Activated naive CD8-positive, alpha-beta T cell (primary cell): Measurements from ENCODE around the gene MRPS35.
"Not testable (repeated sequence)": the region's sequence is repeated elsewhere in the genome, so short reads cannot be mapped to it uniquely, and the experiment has no call there.

Experiments
- H3K27ac Mint-ChIP-seq: one replicate; pipeline ENCODE4 v1.8.0; 2021; ENCODE audit warnings: mixed read lengths
- H3K27me3 Mint-ChIP-seq: one replicate; pipeline ENCODE4 v1.8.0; 2021; ENCODE audit warnings: mixed read lengths
- H3K36me3 Mint-ChIP-seq: one replicate; pipeline ENCODE4 v1.8.0; 2021; ENCODE audit warnings: mixed read lengths
- H3K4me1 Mint-ChIP-seq: one replicate; pipeline ENCODE4 v1.8.0; 2021; ENCODE audit warnings: low read depth, mixed read lengths
- H3K4me3 Mint-ChIP-seq: one replicate; pipeline ENCODE4 v1.8.0; 2021; ENCODE audit warnings: mild to moderate bottlenecking, mixed read lengths
- H3K9me3 Mint-ChIP-seq: one replicate; pipeline ENCODE4 v1.8.0; 2021; ENCODE audit warnings: low read depth, mixed read lengths

Gene MRPS35

GRCh38 chr12:27733791-27734190 lies 23.2 kb downstream of the MRPS35 start:
- no peaks in the 10 kb centered on the region for H3K27me3 Mint-ChIP-seq
- no peaks in the 10 kb centered on the region for H3K4me1 Mint-ChIP-seq
- no peaks in the 10 kb centered on the region for H3K9me3 Mint-ChIP-seq
- H3K36me3 Mint-ChIP-seq = peaks cover 9% of the 10 kb centered on the region
- H3K27ac Mint-ChIP-seq = no peak overlapping the region
- H3K4me3 Mint-ChIP-seq = no peak overlapping the region

- not testable (repeated sequence) for H3K27ac Mint-ChIP-seq, H3K36me3 Mint-ChIP-seq, H3K4me3 Mint-ChIP-seq, H3K4me1 Mint-ChIP-seq, H3K9me3 Mint-ChIP-seq, H3K27me3 Mint-ChIP-seq
Observed at GRCh38 chr12:27734321-27734720, 23.7 kb downstream of the MRPS35 start.

- H3K27ac Mint-ChIP-seq = no peak overlapping the region
- no peaks in the 10 kb centered on the region for H3K27me3 Mint-ChIP-seq
- peaks cover 13% of the 10 kb centered on the region for H3K36me3 Mint-ChIP-seq
- no peaks in the 10 kb centered on the region for H3K9me3 Mint-ChIP-seq
- H3K4me3 Mint-ChIP-seq = no peak overlapping the region
- H3K4me1 Mint-ChIP-seq = peaks cover 10% of the 10 kb centered on the region
Observed at GRCh38 chr12:27743601-27744000, 33.0 kb downstream of the MRPS35 start.

GRCh38 chr12:27745734-27746133 lies 35.1 kb downstream of the MRPS35 start:
- H3K36me3 Mint-ChIP-seq = peaks cover 12% of the 10 kb centered on the region
- H3K9me3 Mint-ChIP-seq, H3K4me1 Mint-ChIP-seq, H3K4me3 Mint-ChIP-seq, H3K27me3 Mint-ChIP-seq, H3K27ac Mint-ChIP-seq: not testable (repeated sequence)

GRCh38 chr12:27747111-27747820 lies 36.6 kb downstream of the MRPS35 start:
- Mint-ChIP-seq H3K27ac (peak overlapping the region; percentile 6), H3K27me3 (no peaks in the 10 kb centered on the region), H3K36me3 (peaks cover 12% of the 10 kb centered on the region)

GRCh38 chr12:27751386-27752047 lies 40.9 kb downstream of the MRPS35 start:
- Mint-ChIP-seq H3K4me3 (no peak overlapping the region), H3K4me1 (peaks cover 1% of the 10 kb centered on the region), H3K9me3 (no peaks in the 10 kb centered on the region), H3K27me3 (no peaks in the 10 kb centered on the region), H3K36me3 (peaks cover 4% of the 10 kb centered on the region), H3K27ac (no peak overlapping the region)

More at GRCh38 chr12:27747111-27747820, 36.6 kb downstream of the MRPS35 start:
- Mint-ChIP-seq H3K4me3 (no peak overlapping the region), H3K4me1 (peaks cover 3% of the 10 kb centered on the region), H3K9me3 (no peaks in the 10 kb centered on the region)

- Mint-ChIP-seq H3K27ac (peak overlapping the region; percentile 12), H3K4me3 (no peak overlapping the region)
Observed at GRCh38 chr12:27754795-27755194, 44.2 kb downstream of the MRPS35 start.

GRCh38 chr12:27756670-27757195 lies 46.1 kb downstream of the MRPS35 start:
- H3K4me3 Mint-ChIP-seq = no peak overlapping the region
- H3K4me1 Mint-ChIP-seq = no peaks in the 10 kb centered on the region
- peak overlapping the region; percentile 56 for H3K27ac Mint-ChIP-seq
- peaks cover 7% of the 10 kb centered on the region for H3K36me3 Mint-ChIP-seq
- H3K9me3 Mint-ChIP-seq = no peaks in the 10 kb centered on the region
- H3K27me3 Mint-ChIP-seq = no peaks in the 10 kb centered on the region

More at GRCh38 chr12:27754795-27755194, 44.2 kb downstream of the MRPS35 start:
- Mint-ChIP-seq H3K4me1 (no peaks in the 10 kb centered on the region), H3K9me3 (no peaks in the 10 kb centered on the region), H3K36me3 (peaks cover 5% of the 10 kb centered on the region), H3K27me3 (no peaks in the 10 kb centered on the region)

GRCh38 chr12:27762757-27763156 lies 52.1 kb downstream of the MRPS35 start:
- H3K4me1 Mint-ChIP-seq = peaks cover 4% of the 10 kb centered on the region
- no peak overlapping the region for H3K4me3 Mint-ChIP-seq
- no peaks in the 10 kb centered on the region for H3K9me3 Mint-ChIP-seq
- H3K27me3 Mint-ChIP-seq = no peaks in the 10 kb centered on the region
- peaks cover 8% of the 10 kb centered on the region for H3K36me3 Mint-ChIP-seq
- no peak overlapping the region for H3K27ac Mint-ChIP-seq

GRCh38 chr12:27766587-27766986 lies 56.0 kb downstream of the MRPS35 start:
- H3K27ac Mint-ChIP-seq = no peak overlapping the region
- H3K36me3 Mint-ChIP-seq = peaks cover 6% of the 10 kb centered on the region
- no peak overlapping the region for H3K4me3 Mint-ChIP-seq
- H3K27me3 Mint-ChIP-seq = no peaks in the 10 kb centered on the region
- H3K4me1 Mint-ChIP-seq = peaks cover 6% of the 10 kb centered on the region
- no peaks in the 10 kb centered on the region for H3K9me3 Mint-ChIP-seq

GRCh38 chr12:27769142-27769673 lies 58.6 kb downstream of the MRPS35 start:
- Mint-ChIP-seq H3K36me3 (no peaks in the 10 kb centered on the region), H3K4me1 (peaks cover 2% of the 10 kb centered on the region), H3K27ac (no peak overlapping the region), H3K4me3 (no peak overlapping the region), H3K9me3 (no peaks in the 10 kb centered on the region), H3K27me3 (no peaks in the 10 kb centered on the region)

- H3K4me1 Mint-ChIP-seq = peaks cover 2% of the 10 kb centered on the region
- H3K27me3 Mint-ChIP-seq = peaks cover 1% of the 10 kb centered on the region
- no peaks in the 10 kb centered on the region for H3K36me3 Mint-ChIP-seq
- no peak overlapping the region for H3K4me3 Mint-ChIP-seq
- no peak overlapping the region for H3K27ac Mint-ChIP-seq
- H3K9me3 Mint-ChIP-seq = no peaks in the 10 kb centered on the region
Observed at GRCh38 chr12:27771481-27772327, 61.1 kb downstream of the MRPS35 start.

- peaks cover 2% of the 10 kb centered on the region for H3K4me1 Mint-ChIP-seq
Observed at GRCh38 chr12:27772328-27773049, 61.9 kb downstream of the MRPS35 start.

GRCh38 chr12:27777141-27777540 lies 66.5 kb downstream of the MRPS35 start:
- peaks cover 4% of the 10 kb centered on the region for H3K36me3 Mint-ChIP-seq
- H3K27me3 Mint-ChIP-seq = peaks cover 1% of the 10 kb centered on the region
- H3K9me3 Mint-ChIP-seq = no peaks in the 10 kb centered on the region
- H3K4me1 Mint-ChIP-seq = peaks cover 18% of the 10 kb centered on the region
- H3K4me3 Mint-ChIP-seq = no peak overlapping the region
- no peak overlapping the region for H3K27ac Mint-ChIP-seq

More at GRCh38 chr12:27772328-27773049, 61.9 kb downstream of the MRPS35 start:
- Mint-ChIP-seq H3K4me3 (no peak overlapping the region), H3K36me3 (no peaks in the 10 kb centered on the region), H3K9me3 (no peaks in the 10 kb centered on the region), H3K27ac (no peak overlapping the region), H3K27me3 (peaks cover 1% of the 10 kb centered on the region)
